Measurements from ENCODE around the gene ITPRID2. TPM values are rescaled to one million over a fixed set of nuclear protein-coding genes. Genes with fewer than 3 reads are reported as not detected.

The ITPRID2 gene
- total RNA-seq, 2 experiments from 2014 or later: 53.4 to 63.8 TPM

- Mint-ChIP-seq H3K4me3 (no peak overlapping the region), H3K27me3 (ENCODE audit: low read depth) (peaks cover 9% of the 10 kb centered on the region), H3K4me1 (ENCODE audit: low read depth) (no peaks in the 10 kb centered on the region), H3K36me3 (ENCODE audit: low read depth) (peaks cover 8% of the 10 kb centered on the region), H3K27ac (no peak overlapping the region), H3K9me3 (ENCODE audit: insufficient read depth) (no peaks in the 10 kb centered on the region)
- POLR2A ChIA-PET: no interaction called here
- CTCF ChIA-PET: no interaction called here
- ATAC-seq (no peak), DNase-seq (no peak)
Observed at GRCh38 chr2:181934694-181935093, 43.2 kb downstream of the ITPRID2 start.

GRCh38 chr2:181937473-181937872, 45.9 kb downstream of the ITPRID2 start:
- H3K9me3 Mint-ChIP-seq (ENCODE audit: insufficient read depth): no peaks in the 10 kb centered on the region
- ATAC-seq (no peak), DNase-seq (no peak)
- H3K4me3 Mint-ChIP-seq: no peak overlapping the region
- POLR2A ChIA-PET: interaction anchor here (0.7 kb wide), 1 partner anchor 105 kb away, joined by 3 read pairs; no protein-coding TSS in a partner anchor
- no peak overlapping the region for H3K27ac Mint-ChIP-seq
- no peaks in the 10 kb centered on the region for H3K4me1 Mint-ChIP-seq (ENCODE audit: low read depth)
- CTCF ChIA-PET: interaction anchor here (1.9 kb wide), 1 partner anchor 16 kb away, joined by 8 read pairs; no protein-coding TSS in a partner anchor
- no peaks in the 10 kb centered on the region for H3K36me3 Mint-ChIP-seq (ENCODE audit: low read depth)
- H3K27me3 Mint-ChIP-seq (ENCODE audit: low read depth): peaks cover 9% of the 10 kb centered on the region

DNA sequence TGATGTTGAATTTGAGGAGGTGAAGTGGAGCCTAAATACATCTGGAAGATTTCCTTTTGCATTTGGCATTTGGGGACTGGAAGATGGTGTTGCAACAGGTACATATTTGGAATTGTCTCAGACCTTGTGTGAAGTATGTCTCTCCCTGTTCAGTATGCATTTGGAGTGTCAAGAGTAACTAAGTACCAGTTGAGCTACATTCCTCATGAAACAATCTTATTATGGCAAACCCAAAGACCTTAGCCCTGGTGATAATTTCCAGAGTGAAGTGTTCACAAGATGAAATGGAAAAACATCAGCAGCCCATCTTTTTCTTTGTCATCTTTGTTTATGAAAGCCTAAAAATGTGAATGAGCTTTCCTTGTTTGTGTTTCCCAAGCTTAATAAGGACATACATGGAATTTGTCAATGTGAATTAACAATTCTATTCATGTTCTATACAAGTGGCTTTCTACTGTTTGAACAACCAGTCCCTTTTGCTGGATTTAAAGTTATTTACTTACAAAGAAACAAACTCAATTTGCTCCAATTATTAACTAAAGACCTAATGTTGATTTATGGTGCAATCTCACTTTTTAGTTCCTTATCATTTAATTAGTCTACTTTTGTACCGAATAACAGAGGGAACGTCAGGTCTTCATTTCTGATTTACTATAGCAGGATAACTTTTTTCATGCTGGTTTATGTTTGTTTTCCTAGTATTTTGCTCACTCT, 52.0 kb downstream of the ITPRID2 start:
- Mint-ChIP-seq H3K4me1 (ENCODE audit: low read depth) (no peaks in the 10 kb centered on the region), H3K36me3 (ENCODE audit: low read depth) (no peaks in the 10 kb centered on the region), H3K27ac (no peak overlapping the region), H3K4me3 (no peak overlapping the region), H3K9me3 (ENCODE audit: insufficient read depth) (no peaks in the 10 kb centered on the region), H3K27me3 (ENCODE audit: low read depth) (peaks cover 22% of the 10 kb centered on the region)
- CTCF ChIA-PET: interaction anchor here (1.2 kb wide), 1 partner anchor 45 kb away, joined by 3 read pairs; no protein-coding TSS in a partner anchor
- no peak for ATAC-seq
- no peak for DNase-seq
- POLR2A ChIA-PET: no interaction called here

DNA sequence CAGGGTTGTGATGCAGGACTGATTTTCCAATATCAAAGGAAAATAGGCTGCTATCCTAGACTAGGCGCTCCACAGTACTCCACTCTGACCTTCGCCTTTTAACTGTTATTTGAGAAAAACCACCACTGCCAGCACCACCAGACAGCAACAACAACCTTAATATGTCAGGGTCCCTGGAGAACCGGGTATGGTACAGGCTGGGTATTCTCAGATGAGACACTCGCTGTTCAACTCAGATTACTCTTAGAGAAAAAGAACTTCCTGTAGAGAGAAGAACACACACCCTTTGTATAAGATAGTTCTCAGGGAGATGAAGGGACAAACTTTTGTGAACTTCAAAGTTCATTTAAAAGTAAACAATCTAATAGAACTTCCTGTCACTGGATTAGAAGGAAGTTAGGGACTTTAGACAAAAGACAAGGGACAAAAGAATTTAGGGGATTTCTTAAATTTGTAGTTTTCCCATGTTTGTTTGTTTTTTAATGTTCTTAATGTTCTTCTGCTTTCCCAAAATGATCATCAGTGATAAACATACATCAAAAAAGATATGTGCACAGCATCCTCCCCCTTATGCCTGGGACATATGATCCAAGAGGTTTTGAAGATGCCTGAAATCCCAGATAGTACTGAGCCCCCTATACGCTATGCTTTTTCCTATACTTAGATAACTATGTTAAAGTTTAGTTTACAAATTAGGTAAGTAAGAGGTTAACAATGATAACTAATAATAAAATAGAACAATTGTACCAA, 52.8 kb downstream of the ITPRID2 start:
- CTCF ChIA-PET: interaction anchor here (1.2 kb wide), 1 partner anchor 46 kb away, joined by 3 read pairs; no protein-coding TSS in a partner anchor
- POLR2A ChIA-PET: no interaction called here
- H3K27ac Mint-ChIP-seq: no peak overlapping the region
- ATAC-seq (no peak), DNase-seq (no peak)
- no peaks in the 10 kb centered on the region for H3K4me1 Mint-ChIP-seq (ENCODE audit: low read depth)
- H3K36me3 Mint-ChIP-seq (ENCODE audit: low read depth): no peaks in the 10 kb centered on the region
- no peak overlapping the region for H3K4me3 Mint-ChIP-seq
- H3K27me3 Mint-ChIP-seq (ENCODE audit: low read depth): peaks cover 23% of the 10 kb centered on the region
- H3K9me3 Mint-ChIP-seq (ENCODE audit: insufficient read depth): no peaks in the 10 kb centered on the region

DNA sequence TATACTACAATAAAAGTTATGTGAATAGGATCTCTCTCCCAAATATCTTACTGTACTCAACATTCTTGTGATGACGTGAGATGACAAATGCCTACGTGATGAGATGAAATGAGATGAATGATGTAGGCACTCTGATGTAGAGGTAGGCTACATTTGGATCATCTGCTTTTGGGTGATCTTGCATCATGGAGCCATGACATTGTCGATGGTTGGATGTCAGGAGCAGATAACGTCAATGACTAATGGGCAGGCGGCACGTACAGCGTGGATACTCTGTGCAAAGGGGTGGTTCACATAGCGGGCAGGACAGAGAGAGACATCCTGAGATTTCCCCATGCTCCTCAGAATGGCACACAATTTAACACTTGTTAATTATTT, 53.4 kb downstream of the ITPRID2 start:
- no peaks in the 10 kb centered on the region for H3K36me3 Mint-ChIP-seq (ENCODE audit: low read depth)
- H3K9me3 Mint-ChIP-seq (ENCODE audit: insufficient read depth): no peaks in the 10 kb centered on the region
- ATAC-seq (no peak), DNase-seq (no peak)
- no peak overlapping the region for H3K27ac Mint-ChIP-seq
- CTCF ChIA-PET: no interaction called here
- no peaks in the 10 kb centered on the region for H3K4me1 Mint-ChIP-seq (ENCODE audit: low read depth)
- peaks cover 25% of the 10 kb centered on the region for H3K27me3 Mint-ChIP-seq (ENCODE audit: low read depth)
- no peak overlapping the region for H3K4me3 Mint-ChIP-seq
- POLR2A ChIA-PET: no interaction called here

DNA sequence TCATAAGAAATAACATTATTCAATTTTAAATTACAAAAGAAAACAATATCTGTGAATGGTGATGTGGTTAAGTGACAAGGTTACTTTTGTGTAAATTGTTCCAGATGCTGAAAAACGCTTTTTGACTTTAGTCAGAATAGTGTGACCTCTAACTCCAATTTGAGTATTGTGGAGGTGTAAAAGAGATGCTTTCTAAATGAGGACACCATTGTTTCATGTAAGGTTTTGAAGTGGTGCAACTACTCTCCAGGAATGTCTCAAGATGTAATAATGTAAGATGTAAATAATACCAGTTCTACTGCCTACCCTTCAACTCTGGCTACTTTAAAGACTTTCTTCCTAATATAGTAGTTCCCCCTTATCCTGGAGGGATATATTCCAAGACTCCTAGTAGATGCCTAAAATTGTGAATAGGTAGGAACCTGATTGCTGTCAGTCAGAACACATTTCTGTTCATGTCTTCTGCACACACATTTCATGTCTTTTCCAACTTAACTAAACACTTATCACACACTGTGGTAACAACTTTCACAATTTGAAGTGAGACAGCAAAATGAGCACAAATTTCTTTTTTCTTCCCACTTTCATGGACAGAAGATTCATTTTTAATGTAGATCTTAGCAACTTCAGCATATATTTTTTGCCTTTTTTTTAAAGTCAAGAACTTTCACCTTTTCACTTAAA, 55.1 kb downstream of the ITPRID2 start:
- Mint-ChIP-seq H3K4me3 (no peak overlapping the region), H3K4me1 (ENCODE audit: low read depth) (no peaks in the 10 kb centered on the region), H3K27ac (no peak overlapping the region), H3K27me3 (ENCODE audit: low read depth) (peaks cover 29% of the 10 kb centered on the region), H3K9me3 (ENCODE audit: insufficient read depth) (no peaks in the 10 kb centered on the region), H3K36me3 (ENCODE audit: low read depth) (no peaks in the 10 kb centered on the region)
- DNase-seq: no peak
- POLR2A ChIA-PET: no interaction called here
- CTCF ChIA-PET: no interaction called here
- no peak for ATAC-seq

- Mint-ChIP-seq H3K36me3 (ENCODE audit: low read depth) (no peaks in the 10 kb centered on the region), H3K27ac (no peak overlapping the region), H3K9me3 (ENCODE audit: insufficient read depth) (no peaks in the 10 kb centered on the region), H3K4me3 (no peak overlapping the region), H3K4me1 (ENCODE audit: low read depth) (no peaks in the 10 kb centered on the region), H3K27me3 (ENCODE audit: low read depth) (peaks cover 30% of the 10 kb centered on the region)
- CTCF ChIA-PET: no interaction called here
- no peak for ATAC-seq
- POLR2A ChIA-PET: no interaction called here
- no peak for DNase-seq
Observed at GRCh38 chr2:181947273-181947672, 55.7 kb downstream of the ITPRID2 start.

DNA sequence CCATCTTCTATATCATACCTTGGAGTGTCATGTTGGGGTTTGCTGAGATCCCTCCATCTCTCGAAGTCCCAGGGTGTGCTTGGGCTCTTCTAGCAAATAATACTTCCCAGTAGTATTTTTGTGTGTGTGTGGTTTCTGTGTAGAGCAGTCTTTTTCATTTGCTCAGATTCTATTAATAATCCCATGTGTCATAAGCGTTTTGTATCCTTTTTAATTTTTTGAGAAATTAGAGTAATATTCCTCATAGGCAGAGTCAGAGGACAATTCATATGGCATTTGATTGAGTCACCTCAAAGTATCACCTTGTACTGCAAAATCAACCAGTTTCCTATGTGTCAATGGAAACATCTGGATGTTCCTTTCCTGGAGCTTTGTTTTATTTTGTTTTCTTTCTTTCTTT, 56.7 kb downstream of the ITPRID2 start:
- no peaks in the 10 kb centered on the region for H3K4me1 Mint-ChIP-seq (ENCODE audit: low read depth)

DNA sequence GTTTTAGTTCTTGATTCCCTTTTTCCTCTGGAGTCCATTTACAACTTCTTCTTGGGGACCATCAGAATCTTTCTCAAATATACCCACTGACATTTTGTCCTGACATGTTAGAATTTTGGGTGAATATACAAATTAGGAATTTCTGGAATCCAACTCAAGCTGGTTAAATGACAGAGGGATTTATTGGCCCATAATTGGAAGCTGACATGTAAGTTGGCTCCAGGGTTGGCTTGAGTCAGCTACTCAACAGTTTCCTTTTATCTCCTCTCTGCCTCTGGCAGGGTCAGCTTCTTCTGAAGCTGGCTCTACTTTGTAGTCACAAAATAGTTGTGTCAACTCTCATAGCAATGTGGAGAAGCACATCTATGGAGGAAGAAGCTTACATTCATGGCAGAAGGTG, 57.5 kb downstream of the ITPRID2 start:
- H3K9me3 Mint-ChIP-seq (ENCODE audit: insufficient read depth): no peaks in the 10 kb centered on the region
- ATAC-seq: no peak

More for the DNA sequence above, 56.7 kb downstream of the ITPRID2 start:
- DNase-seq: no peak
- H3K9me3 Mint-ChIP-seq (ENCODE audit: insufficient read depth): no peaks in the 10 kb centered on the region
- ChIA-PET POLR2A (no interaction called here), CTCF (no interaction called here)
- H3K27me3 Mint-ChIP-seq (ENCODE audit: low read depth): peaks cover 29% of the 10 kb centered on the region
- no peak for ATAC-seq
- H3K27ac Mint-ChIP-seq: no peak overlapping the region
- H3K4me3 Mint-ChIP-seq: no peak overlapping the region
- H3K36me3 Mint-ChIP-seq (ENCODE audit: low read depth): no peaks in the 10 kb centered on the region

GRCh38 chr2:181952404-181953226, 61.1 kb downstream of the ITPRID2 start:
- H3K4me1 Mint-ChIP-seq (ENCODE audit: low read depth): peaks cover 12% of the 10 kb centered on the region
- DNase-seq (no peak), ATAC-seq (no peak)
- no peak overlapping the region for H3K4me3 Mint-ChIP-seq
- CTCF ChIA-PET: interaction anchor here (1.5 to 3.0 kb wide), 2 partner anchors 15 to 24 kb away, joined by 8 to 15 read pairs; no protein-coding TSS in a partner anchor
- H3K27ac Mint-ChIP-seq: no peak overlapping the region
- H3K9me3 Mint-ChIP-seq (ENCODE audit: insufficient read depth): no peaks in the 10 kb centered on the region
- no peaks in the 10 kb centered on the region for H3K36me3 Mint-ChIP-seq (ENCODE audit: low read depth)
- H3K27me3 Mint-ChIP-seq (ENCODE audit: low read depth): peaks cover 16% of the 10 kb centered on the region
- POLR2A ChIA-PET: interaction anchor here (0.7 kb wide), 1 partner anchor 67 kb away, joined by 3 read pairs; no protein-coding TSS in a partner anchor

More for the DNA sequence above, 57.5 kb downstream of the ITPRID2 start:
- Mint-ChIP-seq H3K4me3 (no peak overlapping the region), H3K4me1 (ENCODE audit: low read depth) (peaks cover 7% of the 10 kb centered on the region), H3K27ac (no peak overlapping the region), H3K36me3 (ENCODE audit: low read depth) (no peaks in the 10 kb centered on the region), H3K27me3 (ENCODE audit: low read depth) (peaks cover 27% of the 10 kb centered on the region)
- ChIA-PET POLR2A (no interaction called here), CTCF (no interaction called here)
- DNase-seq: no peak

DNA sequence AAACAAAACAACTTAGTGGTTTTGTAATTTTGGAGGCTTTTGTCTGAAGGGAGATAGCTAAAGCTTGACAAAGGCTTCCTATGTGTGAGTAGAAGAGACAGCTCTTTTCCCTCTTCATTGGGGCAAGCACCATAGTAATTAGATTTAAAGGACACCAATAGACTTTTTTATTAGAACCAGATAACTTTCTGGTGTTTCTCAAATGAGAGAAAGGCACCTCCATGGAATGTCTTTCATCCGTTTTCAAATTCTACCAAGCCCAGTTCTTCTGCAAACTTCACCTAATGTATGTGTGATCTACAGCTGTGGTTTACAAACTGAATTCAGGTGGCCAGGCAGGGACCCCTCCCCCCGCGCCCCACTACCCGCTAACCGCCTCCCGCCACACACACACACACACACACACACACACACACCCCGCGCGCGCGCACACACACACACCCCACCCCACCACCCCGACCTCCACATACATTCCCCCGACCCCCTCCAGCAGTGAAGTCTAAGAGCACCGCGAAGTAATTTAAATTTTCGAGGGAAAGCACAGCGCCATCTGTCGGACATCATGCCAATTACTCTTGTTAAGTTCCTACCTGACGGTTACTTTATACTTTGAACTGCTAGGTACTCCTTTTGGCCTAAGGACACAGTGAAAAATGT, 62.5 kb downstream of the ITPRID2 start:
- Mint-ChIP-seq H3K36me3 (ENCODE audit: low read depth) (no peaks in the 10 kb centered on the region), H3K27ac (no peak overlapping the region), H3K4me1 (ENCODE audit: low read depth) (peaks cover 12% of the 10 kb centered on the region), H3K4me3 (peak overlapping the region; percentile 54), H3K27me3 (ENCODE audit: low read depth) (peaks cover 13% of the 10 kb centered on the region), H3K9me3 (ENCODE audit: insufficient read depth) (no peaks in the 10 kb centered on the region)
- CTCF ChIA-PET: interaction anchor here (0.7 to 3.0 kb wide), 25 partner anchors 12 to 478 kb away, joined by 3 to 15 read pairs (median 4); no protein-coding TSS in a partner anchor
- DNase-seq (peak; percentile 78), ATAC-seq (peak; percentile 79)
- POLR2A ChIA-PET: no interaction called here
